ENCODE measurements around the gene JAG2. TPM values are rescaled to one million over a fixed set of nuclear protein-coding genes. Genes with fewer than 3 reads are reported as not detected.
A peak's percentile ranks its signal among the peaks of the same experiment; 100 is the strongest.

JAG2 gene
- total and polyA plus RNA-seq, 12 donors, result 0.83 to 16.2 (median 4.0) TPM

GRCh38 chr14:105120056-105120455 lies 48.5 kb downstream of the JAG2 start:
- intact Hi-C loops (cut with DNase I), result no loop called here
- no peak overlapping the region for H3K4me3 ChIP-seq
- TF ChIP-seq CTCF (IDR thresholded peaks at IDR 0.05), result no peak
- H3K27ac ChIP-seq, result no peak overlapping the region
- DNase-seq, result peak in 1 of 7 donors; percentile 4
- H3K4me1 ChIP-seq (replicated peaks in 1 of 2), result no peaks in the 10 kb centered on the region
- H3K27me3 ChIP-seq, result no peaks in the 10 kb centered on the region
- no peaks in the 10 kb centered on the region for H3K9me3 ChIP-seq (replicated peaks in 1 of 3)
- no peaks in the 10 kb centered on the region for H3K36me3 ChIP-seq (replicated peaks in 1 of 2)
- WGBS, 4 donors, result 56 to 63% (median 60%) methylated on average over 6 of the region's 6 CpGs

- DNase-seq, result peak in 2 of 7 donors; percentile 6 to 21
- WGBS, 4 donors, result 72 to 79% (median 76%) methylated on average over 7 to 12 of the region's 12 CpGs
Measured at GRCh38 chr14:105119408-105120025, 49.1 kb downstream of the JAG2 start.

GRCh38 chr14:105118646-105119407 lies 49.7 kb downstream of the JAG2 start:
- no peak overlapping the region for H3K4me3 ChIP-seq
- 55 to 63% (median 58%) methylated on average over 8 to 11 of the region's 11 CpGs for WGBS, 4 donors
- intact Hi-C loops (cut with DNase I), result no loop called here
- H3K36me3 ChIP-seq (replicated peaks in 1 of 2), result no peaks in the 10 kb centered on the region
- H3K9me3 ChIP-seq (replicated peaks in 1 of 3), result no peaks in the 10 kb centered on the region
- H3K4me1 ChIP-seq (replicated peaks in 1 of 2), result no peaks in the 10 kb centered on the region
- no peaks in the 10 kb centered on the region for H3K27me3 ChIP-seq
- TF ChIP-seq POLR2A (IDR thresholded peaks at IDR 0.05) (no peak), CTCF (IDR thresholded peaks at IDR 0.05) (no peak)
- no peak overlapping the region for H3K27ac ChIP-seq
- DNase-seq, result peak in 2 of 7 donors; percentile 6 to 21

More at GRCh38 chr14:105119408-105120025, 49.1 kb downstream of the JAG2 start:
- no peak overlapping the region for H3K4me3 ChIP-seq
- no peaks in the 10 kb centered on the region for H3K9me3 ChIP-seq (replicated peaks in 1 of 3)
- H3K27ac ChIP-seq, result no peak overlapping the region
- H3K4me1 ChIP-seq (replicated peaks in 1 of 2), result no peaks in the 10 kb centered on the region
- no peaks in the 10 kb centered on the region for H3K27me3 ChIP-seq
- H3K36me3 ChIP-seq (replicated peaks in 1 of 2), result no peaks in the 10 kb centered on the region
- intact Hi-C loops (cut with DNase I), result no loop called here
- TF ChIP-seq CTCF (IDR thresholded peaks at IDR 0.05), result no peak

GRCh38 chr14:105117710-105118385 lies 50.7 kb downstream of the JAG2 start:
- Histone ChIP-seq H3K9me3 (replicated peaks in 1 of 3) (no peaks in the 10 kb centered on the region), H3K4me3 (no peak overlapping the region), H3K27ac (no peak overlapping the region), H3K4me1 (replicated peaks in 1 of 2) (no peaks in the 10 kb centered on the region), H3K27me3 (no peaks in the 10 kb centered on the region), H3K36me3 (replicated peaks in 1 of 2) (no peaks in the 10 kb centered on the region)
- peak in 2 of 7 donors; percentile 13 to 27 for DNase-seq
- TF ChIP-seq POLR2A (IDR thresholded peaks at IDR 0.05) (no peak), CTCF (IDR thresholded peaks at IDR 0.05) (no peak)
- intact Hi-C loops (cut with DNase I), result no loop called here
- WGBS, 4 donors, result 75 to 86% (median 81%) methylated on average over 3 to 7 of the region's 7 CpGs
